CD1c-positive myeloid dendritic cell (primary cell): ENCODE data around the gene PARN.
A peak's percentile ranks its signal among the peaks of the same experiment; 100 is the strongest.
"Not testable (repeated sequence)": the region's sequence is repeated elsewhere in the genome, so short reads cannot be mapped to it uniquely, and the experiment has no call there.

Experiments used
- DNase-seq: peaks from one replicate; pipeline ENCODE4 v3.0.0-alpha.2; 2016; ENCODE audit errors: extremely low spot score

Gene PARN

DNA sequence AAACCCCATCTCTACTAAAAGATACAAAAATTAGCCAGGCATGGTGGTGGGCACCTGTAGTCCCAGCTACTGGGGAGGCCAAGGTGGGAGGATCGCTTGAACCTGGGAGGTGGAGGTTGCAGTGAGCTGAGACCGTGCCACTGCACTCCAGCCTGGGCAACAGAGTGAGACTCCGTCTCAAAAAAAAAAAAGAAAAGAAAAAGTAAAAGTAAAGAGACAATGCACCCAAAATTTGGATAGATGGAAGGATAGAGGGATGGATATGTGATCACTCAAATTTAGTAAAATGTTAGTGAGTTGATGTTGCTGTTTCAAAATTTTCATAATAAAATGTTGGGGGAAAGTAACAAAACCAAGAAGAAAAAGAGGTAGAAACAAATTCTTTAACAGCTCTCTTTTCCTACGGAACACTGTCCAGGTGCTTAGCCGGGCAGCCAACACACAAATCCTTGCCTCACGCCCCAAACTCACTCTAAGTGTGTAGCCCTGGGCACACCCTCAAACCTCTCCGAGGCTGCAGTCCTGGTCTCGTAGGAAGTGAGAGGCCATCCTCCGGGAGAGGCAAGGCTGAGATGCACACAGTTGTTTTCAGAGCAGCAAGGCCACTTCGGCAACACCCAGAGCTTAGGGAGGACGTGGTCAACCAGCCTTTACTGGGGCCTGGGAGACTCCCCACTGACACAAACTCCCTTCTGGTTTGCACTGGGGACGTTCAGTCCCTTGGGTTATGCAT is 228.9 kb downstream of the PARN start:
- not testable (repeated sequence) for DNase-seq

- no peak for DNase-seq
Measured at GRCh38 chr16:14400285-14400977, 229.6 kb downstream of the PARN start.

DNA sequence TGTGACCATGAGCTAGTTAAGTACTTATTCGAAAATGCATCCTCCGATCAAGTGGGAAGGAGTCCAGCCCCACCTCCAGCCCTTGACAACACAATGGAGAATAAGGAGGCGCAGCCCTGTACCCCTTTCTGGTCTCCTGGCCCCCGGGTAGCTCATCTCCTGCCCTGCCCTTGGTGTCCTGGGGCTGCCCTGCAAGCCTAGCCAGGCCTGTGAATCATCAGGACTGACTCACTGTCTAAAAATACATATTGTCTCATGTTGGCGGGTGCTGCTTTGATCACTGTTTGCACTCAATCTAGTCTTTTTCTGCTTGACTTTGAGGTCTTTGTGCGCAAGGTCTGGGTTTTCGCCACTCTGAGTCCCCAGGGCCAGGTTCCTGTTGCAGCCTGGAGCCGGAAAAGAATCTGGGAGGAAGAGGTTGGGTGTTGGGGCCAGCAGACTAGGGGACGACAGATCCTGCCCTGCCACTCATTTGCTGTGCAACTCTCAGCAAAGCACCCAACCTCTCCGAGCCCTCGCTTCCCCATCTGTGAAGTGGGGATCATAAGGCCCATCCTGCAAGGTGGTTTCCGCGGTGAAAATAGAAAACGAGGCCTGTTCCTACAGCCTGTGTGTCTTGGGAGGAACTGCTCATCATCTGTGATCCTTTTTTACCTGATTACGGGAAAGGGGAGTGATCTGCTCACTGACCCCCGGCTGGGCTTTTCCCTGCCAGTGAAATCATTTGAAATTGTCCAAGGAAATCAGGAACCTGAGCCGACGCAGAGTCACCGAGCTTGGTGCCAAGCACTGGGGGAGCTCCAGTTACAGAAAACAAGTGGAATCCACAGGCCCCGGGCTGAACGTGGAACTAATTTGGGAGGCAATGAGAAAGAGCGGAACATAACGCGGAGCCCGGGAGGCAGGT is 230.4 kb downstream of the PARN start:
- DNase-seq: peak; percentile 32

GRCh38 chr16:14398014-14398717 is 231.9 kb downstream of the PARN start:
- DNase-seq: no peak

GRCh38 chr16:14395710-14396304 is 234.3 kb downstream of the PARN start:
- not testable (repeated sequence) for DNase-seq

- no peak for DNase-seq
Measured at GRCh38 chr16:14394834-14395233, 235.2 kb downstream of the PARN start.

- DNase-seq: no peak
Measured at GRCh38 chr16:14392960-14393359, 237.1 kb downstream of the PARN start.

GRCh38 chr16:14389359-14389758 is 240.7 kb downstream of the PARN start:
- DNase-seq: no peak

GRCh38 chr16:14388243-14388642 is 241.8 kb downstream of the PARN start:
- no peak for DNase-seq

DNA sequence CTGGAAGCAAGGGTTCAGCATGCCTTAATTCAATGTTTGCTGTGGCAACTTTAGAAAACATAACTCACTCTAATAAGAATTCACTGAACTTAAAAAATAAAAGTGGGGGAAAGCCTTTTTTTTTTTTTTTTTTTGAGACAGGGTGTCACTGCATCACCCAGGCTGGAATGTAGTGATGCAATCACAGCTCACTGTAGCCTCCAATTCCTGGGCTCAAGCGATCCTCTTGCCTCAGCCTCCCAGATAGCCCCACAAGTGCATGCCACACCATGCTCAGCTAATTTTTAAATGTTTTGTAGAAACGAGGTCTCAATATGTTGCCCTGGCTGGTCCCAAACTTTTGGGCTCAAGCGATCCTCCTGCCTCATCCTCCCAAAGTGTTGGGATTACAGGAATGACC is 243.9 kb downstream of the PARN start:
- no peak for DNase-seq
